GM21723 (cell line): ENCODE measurements around the gene PDHA2.
"Not testable (repeated sequence)": the region's sequence is repeated elsewhere in the genome, so short reads cannot be mapped to it uniquely, and the experiment has no call there.

Source experiments
- ATAC-seq: cut with Tn5 transposase; IDR thresholded peaks from one replicate; pipeline ENCODE4 v1.9.1; 2021; ENCODE audit warnings: mild to moderate bottlenecking, moderate library complexity; ENCODE audit not compliant: unreplicated experiment

Gene PDHA2

GRCh38 chr4:95839891-95840290 lies at the start of gene PDHA2:
Gene PDHA2 (plus strand): TSS chr4:95840093. CDS start chr4:95840151, 58 bp downstream.
- ATAC-seq = no peak

GRCh38 chr4:95798003-95798402 lies 41.9 kb upstream of the PDHA2 start:
- no peak for ATAC-seq

DNA sequence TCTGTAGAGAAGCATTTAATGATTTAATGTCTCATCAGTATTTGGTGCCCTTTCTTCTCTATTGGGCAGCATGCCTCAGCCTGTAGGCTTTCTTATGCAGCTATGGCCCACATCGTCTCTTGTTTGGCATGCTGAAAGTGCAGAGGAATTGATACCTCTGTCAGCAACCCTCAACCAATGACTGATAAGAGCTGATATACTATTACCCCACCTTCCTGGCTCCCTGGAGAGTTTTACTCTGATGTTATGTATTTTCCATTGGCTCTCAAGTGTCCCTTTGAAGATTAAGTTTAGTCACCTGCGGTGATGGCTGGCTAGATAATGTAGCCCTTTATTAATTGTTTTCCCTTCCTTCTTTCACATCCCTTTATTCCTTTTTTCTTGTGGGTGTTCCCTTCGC lies 41.2 kb upstream of the PDHA2 start:
- ATAC-seq = no peak

GRCh38 chr4:95821867-95822266 lies 18.0 kb upstream of the PDHA2 start:
- ATAC-seq = no peak

DNA sequence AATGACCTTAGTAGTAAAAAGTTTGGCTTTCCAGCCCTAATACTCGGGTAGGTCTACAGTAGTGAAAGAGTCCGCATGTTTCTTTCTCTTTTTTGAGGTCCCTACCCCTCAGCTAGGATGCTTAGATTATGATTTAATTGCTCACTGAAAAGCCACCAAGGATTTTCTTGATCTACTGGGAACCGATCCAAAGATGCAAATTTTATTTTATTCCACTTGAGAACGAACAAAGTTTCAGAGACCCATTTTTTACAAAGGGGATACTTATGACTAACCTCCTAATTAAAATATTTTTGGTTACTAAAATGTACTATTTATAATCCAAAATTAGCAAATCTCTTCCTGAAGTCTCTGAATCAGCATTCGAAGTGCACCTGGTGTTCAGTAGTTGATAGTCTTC lies 14.3 kb upstream of the PDHA2 start:
- ATAC-seq = no peak

- ATAC-seq = no peak
Observed at GRCh38 chr4:95830651-95831050, 9.2 kb upstream of the PDHA2 start.

GRCh38 chr4:95831166-95831565 lies 8.7 kb upstream of the PDHA2 start:
- no peak for ATAC-seq

- ATAC-seq = no peak
Observed at GRCh38 chr4:95833711-95834194, 6.1 kb upstream of the PDHA2 start.

GRCh38 chr4:95835672-95836071 lies 4.2 kb upstream of the PDHA2 start:
- ATAC-seq = no peak

DNA sequence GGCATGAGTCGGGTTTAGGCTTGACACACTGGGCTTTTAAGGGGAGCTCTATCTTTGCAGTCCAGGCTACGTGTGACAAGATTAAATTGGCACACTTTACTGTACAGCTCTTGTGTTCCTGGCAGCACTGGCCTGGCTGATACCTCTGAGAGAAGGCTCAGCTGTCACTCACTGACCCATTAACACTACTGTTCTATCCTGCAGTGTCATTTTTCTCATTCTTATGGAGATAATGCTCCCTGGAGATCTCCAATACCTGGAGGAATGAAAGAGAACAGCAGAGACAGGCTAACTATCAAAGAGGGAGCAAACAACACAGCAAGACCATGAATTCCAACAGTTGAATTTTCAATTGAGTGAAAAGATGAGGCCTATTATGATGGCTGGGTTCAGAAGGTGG lies 1.7 kb upstream of the PDHA2 start:
- no peak for ATAC-seq

DNA sequence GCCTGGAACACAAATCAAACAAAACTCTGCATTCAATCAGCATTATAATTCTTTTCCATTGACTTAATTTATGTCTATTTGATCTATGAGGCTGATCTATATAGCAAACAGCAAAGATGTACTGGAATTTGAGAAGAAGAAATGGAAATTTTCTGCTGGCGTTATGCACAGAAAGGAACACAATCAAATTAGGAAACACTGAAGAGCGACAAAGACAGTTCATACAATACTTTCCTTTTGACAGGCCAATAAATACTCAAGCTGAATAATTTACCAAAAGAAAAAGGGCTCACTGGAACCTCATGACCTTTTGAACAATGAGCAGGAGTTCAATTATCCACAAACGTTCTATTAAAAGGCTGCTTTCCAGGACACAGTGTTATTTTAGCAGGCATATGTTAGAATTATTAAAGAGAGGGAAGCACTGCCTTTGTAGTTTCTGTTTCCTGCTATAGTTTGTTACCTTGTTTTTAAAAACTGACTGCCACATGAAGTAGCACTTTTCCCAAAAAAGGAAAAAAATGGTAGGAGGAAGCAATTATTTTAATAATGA lies 8.1 kb downstream of the PDHA2 start:
- no peak for ATAC-seq

GRCh38 chr4:95850161-95850560 lies 10.3 kb downstream of the PDHA2 start:
- no peak for ATAC-seq

GRCh38 chr4:95857761-95858160 lies 17.9 kb downstream of the PDHA2 start:
- ATAC-seq = no peak

DNA sequence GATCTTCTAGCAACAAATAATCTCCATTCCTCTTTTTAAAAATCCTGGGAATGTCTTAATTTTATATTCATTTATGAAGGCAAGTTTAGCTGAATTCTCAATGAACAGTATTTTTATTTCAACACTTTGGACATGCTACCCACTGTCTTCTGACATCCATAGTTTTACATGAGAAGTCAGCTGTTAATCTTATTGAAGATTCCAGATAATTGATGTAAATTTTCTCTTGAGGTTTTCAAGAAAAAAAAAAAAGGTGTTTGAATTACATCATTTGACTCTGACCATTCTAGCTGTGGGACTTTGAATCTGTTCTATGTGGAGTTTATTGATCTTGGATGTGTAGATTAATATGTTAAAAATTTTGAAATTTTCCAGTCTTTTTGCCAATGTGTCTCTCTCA lies 28.0 kb downstream of the PDHA2 start:
- ATAC-seq = no peak

DNA sequence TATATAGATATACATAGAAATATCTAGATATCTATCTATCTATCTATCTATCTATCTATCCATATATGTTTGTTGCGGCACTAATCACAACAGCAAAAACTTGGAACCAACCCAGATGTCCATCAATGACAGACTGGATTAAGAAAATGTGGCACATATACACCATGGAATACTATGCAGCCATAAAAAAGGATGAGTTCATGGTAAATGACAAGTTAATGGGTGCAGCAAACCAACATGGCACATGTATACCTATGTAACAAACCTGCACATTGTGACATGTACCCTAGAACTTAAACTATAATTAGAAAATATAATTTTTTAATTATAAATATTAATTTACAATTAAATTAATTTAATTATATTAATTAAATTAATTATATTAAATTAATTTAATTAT lies 29.5 kb downstream of the PDHA2 start:
- not testable (repeated sequence) for ATAC-seq

DNA sequence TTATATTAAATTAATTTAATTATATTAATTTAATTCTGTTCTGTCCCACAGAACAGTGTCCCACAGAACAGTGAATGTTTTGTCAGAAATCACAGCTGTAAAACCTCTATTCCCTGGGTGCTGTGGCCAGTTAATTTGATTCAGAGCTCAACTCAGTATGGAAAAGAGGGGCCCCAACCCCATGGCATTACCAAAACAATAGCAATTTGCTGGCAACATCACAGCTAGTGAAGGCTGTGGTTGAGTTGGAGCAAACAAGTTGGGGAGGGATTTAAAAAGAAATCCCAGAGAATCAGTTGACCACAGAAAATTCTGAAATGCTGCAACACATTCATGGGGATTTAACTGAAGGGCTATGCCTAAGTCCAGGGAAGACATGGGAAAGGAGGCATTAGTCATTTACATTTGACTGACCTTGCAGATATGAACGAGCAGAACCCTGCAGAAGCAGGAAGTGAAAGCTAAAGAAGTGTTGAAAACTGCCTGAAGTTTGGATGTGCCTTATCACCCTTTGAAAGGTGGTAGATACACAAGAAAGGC lies 30.1 kb downstream of the PDHA2 start:
- ATAC-seq = no peak

GRCh38 chr4:95877636-95878035 lies 37.7 kb downstream of the PDHA2 start:
- ATAC-seq = no peak

DNA sequence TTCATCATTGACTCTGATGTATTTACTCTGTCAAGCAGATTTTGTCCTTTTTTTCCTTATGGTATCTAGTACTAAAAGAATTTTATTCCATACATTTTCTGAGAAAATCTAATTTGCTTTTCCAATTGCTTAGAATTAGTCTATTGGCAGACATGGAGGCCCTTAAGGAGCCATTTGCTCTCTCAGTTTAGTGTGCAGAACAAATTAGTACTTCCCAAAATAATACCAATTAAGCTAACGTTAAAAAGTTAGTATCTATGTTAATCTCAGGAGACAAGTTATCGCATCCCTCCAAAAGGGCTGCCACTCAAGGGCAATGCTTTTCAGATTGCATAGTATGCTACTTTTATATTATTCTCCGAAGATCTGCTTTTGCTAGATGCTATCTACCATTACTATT lies 47.7 kb downstream of the PDHA2 start:
- ATAC-seq = no peak

DNA sequence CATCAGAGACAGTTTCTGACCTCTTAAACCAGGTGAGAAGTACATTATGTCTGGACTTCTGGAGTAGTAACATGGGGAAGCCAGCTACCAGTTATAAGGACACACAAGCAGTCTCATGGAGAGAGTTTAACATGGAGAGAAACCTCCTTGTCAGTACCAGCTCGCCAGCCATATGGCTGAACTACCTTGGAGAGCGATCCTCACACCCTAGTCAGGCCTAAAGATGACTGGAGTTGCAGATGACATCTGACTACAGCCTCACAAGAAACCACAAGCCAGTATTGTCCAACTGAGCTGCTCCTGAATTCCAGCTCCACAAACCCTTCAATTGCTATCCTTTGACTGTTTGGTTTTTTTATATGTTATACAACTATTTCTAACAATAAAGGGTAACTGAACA lies 49.8 kb downstream of the PDHA2 start:
- no peak for ATAC-seq
